Renal cortical epithelial cell (primary cell): ENCODE results near the gene DPF3. TPM values are rescaled to one million over a fixed set of nuclear protein-coding genes. Genes with fewer than 3 reads are reported as not detected.

Source experiments
- DNase-seq: peaks from one replicate; pipeline ENCODE4 v3.0.0-alpha.2; 2011; ENCODE audit warnings: low read depth
- total RNA-seq: library from RNA; depleted of rRNA; stranded (reverse); fragments of >200 nt; gene quantifications from 2 replicates; pipeline ENCODE4 v1.2.3, GENCODE V29; 2014

The DPF3 gene
- total RNA-seq, 1 donor from 2014 or later = 3.0 TPM

DNA sequence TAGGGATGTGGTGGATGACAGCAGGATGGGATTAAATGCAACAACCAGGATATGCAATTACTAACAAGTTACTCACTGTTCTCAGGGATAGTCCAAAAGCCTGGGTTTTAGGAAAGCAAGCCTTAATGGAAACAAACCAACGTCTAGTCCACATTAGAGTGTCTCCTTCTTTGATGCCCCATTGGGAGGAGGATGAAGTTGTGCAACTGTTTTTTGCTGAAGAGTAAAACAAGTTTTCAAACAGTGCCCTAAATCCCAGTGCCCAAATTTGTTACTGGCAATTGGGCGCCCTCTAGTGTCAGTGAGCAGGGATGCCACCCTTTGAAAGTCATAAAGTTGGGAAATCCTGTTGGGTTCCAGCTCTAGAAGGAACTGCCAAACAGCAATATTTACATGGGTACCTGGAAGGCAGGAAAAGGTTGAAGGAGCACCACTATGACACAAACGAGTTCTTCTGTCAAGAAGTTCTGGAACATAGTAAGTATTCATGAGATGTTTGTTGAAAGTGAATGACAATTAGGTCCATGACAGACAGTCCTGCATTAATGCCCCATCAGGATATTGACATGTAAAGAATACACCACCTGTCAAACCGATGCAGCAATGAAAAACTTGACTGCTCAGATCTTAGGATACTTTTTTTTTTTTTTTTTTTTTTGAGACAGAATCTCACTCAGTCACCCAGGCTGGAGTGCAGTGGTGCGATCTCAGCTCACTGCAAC, 11.1 kb upstream of the DPF3 start:
- peak; percentile 69 for DNase-seq

DNA sequence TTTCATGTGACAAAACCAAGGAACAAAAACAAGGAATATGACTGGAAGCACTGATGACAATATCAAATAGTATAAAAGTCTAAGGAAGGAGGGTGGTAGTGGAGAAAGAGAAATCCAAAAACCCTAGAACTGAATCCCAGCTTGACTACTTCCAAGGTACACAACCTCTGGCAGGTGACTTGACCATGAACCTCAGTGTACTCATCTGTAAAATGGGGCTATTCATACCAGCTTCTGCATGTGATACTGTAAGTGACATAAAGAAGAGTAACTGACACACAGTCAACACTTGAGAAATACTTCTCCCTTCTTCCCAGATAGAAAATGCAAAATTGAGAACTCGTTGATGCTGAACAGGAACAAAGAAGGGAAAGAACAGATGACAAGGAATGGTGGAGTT, 10.3 kb upstream of the DPF3 start:
- no peak for DNase-seq

DNA sequence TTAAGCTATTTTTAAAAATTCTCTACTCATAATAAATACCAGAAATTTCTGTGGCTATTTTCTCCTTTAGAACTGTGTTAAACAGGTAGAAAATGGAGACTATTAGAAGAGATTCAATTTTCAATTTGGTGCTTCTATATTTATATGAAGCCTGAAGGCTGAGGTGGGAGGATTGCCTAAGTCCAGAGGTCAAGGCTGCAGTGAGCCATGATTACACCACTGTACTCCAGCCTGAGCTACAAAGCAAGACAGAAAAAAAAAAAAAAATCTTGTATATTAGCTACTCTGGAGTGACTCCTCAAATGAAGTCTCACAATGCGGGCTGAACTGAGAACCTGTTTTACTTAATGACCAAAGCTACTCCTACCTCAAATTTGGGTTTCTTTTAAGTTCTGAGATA, 9.8 kb upstream of the DPF3 start:
- no peak for DNase-seq

DNA sequence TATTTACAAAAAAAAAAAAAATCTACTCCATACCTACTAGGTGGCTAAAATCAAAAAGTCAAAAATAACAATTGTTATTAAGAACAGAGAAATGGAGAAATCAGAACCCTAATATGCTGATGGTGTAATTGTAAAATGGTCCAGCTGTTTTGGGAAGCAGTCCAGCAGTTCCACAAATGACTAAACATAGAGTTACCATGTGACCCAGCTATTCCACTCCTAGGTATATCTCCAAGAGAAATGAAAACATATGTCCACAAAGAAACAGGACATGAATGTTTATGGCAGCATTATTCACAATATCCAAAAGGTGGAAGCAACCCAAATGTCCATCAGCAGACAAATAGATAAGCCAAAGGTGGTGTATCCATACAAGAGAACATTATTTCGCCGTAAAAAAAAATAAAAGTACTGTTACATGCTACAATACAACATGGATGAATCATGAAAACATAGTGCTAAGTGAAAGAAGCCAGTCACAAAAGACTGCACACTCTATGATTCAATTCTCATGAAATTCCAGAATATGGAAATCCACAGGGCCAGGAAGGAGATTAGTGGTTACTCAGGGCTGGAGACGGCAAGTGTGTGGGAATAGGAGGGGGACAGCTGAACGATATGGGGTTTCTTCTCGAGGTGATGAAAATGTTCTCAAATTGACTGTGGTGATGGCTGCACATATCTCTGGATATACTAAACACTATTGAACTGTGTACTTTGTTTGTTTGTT, 9.1 kb upstream of the DPF3 start:
- no peak for DNase-seq

DNA sequence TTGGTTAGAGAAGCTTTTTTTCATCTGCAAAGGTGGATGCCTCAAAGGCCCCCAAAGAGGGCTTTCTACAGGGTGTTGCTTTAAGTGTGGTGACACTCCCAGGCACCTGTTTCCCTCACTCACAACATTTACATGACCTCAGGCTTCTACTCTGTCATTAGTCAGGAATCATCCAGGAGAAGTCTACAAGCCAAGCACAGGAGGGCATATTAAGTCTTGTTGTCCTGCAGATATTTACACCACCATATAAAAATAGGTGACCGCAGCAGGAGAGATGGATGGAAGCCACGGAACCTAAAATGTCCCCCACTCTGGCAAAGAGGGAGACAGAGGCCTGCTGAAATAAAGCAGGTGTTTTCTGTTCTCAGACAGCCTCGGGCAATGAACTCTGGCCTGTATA, 7.5 kb upstream of the DPF3 start:
- DNase-seq = no peak

DNA sequence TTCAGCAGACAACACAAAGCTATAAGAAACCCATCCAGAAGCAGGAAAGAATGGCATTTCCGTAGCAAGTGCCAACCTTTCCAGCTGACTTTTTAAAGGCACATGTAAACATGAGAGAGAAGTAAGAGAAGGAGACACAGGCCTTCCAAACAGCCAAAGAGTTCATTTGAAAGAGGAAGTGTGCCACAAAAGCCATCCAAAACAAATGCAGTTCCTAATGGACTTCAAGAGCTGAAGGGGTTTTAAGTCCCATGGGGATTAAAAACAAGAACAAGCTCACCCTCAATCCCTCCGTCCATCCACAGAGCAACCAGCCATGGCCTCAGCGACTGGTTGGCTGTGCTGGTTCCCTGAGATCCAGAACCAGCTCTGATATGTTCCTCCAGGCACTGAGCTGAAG, 4.5 kb upstream of the DPF3 start:
- DNase-seq = no peak

DNA sequence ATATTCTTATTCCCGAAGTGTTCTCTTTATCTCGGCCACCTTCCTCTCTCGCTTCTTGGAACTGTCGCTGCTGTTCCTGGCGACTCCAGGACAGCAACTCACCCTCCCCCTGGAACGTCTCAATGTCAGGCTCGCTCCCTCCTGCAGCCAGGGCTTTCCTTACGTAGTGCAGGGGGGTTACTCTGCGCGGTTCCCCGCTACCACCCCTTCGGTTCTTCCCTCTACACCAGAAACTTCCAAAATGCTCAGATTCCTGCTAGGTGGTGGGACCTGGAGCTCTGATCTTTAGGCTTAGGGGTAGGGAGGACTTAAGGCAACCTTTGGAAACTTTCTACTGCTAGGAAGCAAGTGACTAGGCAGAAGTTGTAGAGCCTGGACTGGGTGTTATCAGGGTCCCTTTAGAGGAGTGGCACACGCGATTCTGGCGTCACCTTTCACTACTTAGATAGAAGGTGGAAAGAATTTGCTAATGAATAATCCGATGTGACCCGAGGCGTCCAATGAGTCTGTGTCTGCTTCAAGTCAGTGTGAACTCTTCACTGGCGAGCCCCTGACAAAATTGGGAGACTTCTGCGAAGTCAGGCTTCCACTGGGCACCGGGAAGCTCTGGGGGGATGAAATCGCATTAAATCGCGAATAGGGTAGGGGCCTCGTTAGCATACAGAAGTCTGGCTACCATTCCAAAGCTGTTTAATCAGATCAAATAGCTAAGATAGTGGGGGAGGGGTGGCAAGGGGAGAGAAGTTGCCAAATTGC, 900 bp upstream of the DPF3 start:
- peak; percentile 53 for DNase-seq

DNA sequence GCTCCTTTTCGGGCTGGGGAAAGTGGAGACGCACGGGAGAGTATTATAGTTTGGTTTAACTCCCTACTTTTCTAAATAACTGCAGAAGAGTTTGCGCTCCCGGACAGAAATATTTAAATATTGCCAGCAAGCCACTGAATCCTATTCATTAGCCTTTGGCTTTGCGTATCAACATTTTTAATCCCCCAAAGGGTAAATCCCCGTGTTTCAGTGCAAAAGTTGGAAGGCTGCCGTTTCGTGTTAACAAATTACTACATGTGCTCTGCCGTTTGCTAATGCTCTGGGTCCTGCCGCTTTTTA, 372 bp upstream of the DPF3 start:
- DNase-seq = no peak

DNA sequence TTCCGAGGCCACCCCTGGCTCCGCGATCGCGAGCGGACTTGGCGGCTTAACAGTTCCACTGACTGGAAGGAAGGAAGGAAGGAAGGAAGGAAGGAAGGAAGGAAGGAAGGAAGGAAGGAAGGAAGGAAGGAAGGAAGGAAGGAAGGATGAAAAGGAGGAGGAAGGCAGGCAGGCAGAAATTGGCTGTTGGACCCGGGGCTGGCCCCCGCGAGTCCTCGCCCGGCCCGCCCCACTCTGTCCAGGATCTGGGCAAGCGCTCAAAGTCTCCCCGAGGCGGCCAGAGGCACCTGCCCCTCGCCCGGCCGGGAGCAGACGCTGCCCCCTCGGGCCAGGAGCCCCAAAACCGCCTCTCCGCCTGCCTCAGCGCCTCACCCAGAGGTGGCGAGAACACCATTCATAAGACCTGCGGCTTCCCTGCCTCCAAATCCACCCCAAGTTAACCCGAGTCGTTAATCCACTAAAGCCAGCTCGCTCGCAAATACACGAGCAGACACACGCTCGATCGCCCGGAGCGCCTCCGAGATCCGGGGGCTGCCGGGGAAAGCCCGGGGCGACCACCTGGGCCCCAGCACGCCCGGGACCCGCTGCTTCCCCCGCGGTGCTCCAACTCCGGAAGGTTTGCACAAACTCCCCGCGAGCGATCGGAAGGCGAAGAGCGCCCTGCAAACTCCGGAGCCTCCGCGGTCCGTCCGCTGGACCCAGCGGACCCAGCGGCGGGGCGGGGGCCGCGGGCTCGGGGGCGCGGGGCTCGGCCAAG, 844 bp downstream of the DPF3 start:
- no peak for DNase-seq

DNA sequence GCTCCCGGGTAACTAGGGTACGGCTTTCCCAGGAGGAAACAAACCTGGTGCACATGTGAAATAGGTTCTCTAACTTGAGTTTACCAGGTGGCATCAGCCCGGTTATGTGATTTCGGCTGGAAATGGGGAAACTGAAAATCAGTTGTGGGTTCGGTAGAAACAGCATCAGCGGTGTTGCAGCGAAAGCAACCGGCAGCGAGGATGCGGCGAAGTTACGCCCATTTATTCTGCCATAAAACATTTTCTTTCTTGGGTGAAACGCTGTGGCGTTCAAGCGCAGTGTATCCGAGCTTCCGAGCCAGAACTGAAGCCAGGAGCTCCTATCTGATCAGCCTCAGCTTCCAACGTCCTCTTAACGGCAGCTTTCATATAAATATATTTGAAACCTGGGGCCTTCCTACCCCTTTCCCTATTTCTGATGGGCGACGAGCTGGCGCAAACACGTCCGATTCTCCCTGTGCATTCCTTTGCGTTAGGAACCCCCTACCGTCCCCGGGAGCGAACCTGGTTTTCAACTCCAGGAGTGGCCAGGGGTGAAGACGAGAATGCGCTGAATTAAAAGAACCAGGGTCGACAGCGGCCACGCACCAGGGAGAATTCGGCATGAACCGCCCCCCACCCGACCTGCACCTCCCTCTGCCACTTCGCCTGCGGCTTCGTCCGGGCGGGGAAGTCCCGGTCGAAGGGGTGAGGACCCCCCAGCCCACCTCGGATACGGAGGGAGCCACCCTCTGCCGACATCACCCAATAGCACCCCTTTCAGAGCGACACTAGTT, 1.6 kb downstream of the DPF3 start:
- DNase-seq = no peak

DNA sequence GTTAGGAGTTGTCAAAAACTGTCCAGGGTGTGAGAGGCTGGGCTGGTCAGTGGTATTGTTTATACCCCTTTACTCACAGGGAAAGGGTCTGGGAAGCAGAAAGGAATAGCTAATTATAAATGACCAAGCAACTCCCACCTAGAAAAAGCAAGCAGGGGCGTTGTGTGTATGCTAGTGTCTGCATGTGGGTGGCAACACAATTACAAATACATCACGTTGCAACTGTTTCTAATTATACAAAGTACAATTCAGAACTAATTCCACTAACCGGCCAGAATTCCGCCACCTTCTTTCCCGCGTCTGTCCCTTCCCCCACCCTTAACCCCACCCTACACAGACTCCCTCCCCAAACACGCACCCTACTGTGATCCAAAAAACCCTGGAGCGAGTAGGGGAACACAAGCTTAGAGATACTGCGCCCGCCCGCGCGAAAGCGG, 2.2 kb downstream of the DPF3 start:
- DNase-seq = no peak

DNA sequence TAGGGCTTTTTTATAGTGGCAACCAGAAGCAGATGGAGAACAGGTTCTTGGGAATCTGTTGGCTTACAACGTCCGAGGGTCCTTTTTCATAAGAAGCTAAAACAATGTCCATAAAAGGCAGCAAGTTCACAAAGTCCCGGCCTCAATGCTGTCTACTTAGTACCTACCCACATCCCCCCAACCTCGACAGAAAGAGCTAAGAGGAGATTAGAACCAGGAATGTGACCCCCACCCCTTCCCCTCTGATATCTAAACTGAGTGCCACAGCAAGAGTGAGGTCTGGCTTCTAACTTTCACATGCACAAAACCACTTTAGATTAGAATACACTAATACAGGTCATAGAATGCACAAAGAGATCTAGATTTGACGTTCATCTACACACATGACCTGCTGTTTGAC, 4.5 kb downstream of the DPF3 start:
- no peak for DNase-seq

DNA sequence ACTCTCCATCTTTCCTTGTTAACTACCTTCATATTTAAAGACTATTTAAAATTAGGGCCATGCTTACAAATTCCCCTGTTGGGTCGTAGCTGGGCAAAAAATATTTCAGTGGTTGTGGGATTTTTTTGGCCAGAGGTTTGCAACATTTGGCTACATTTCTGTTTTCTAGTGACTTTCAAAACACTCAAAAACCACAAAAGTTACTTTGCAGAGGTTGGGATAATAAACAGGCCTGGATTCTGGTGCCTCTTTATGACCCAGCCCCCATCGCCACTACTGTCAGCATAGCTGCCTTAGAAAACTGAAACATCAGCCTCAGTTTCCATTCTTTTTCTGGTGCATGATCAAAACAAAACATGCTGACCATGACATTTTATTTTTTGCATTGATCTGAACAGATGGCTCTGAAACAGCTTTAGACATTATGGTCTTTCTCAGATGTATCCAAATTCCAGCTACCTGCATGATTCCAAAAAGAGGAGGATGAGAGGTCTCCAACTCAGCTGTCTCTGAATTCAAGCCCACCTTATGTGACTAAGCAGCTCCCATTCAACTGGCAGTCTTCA, 5.2 kb downstream of the DPF3 start:
- DNase-seq = no peak

DNA sequence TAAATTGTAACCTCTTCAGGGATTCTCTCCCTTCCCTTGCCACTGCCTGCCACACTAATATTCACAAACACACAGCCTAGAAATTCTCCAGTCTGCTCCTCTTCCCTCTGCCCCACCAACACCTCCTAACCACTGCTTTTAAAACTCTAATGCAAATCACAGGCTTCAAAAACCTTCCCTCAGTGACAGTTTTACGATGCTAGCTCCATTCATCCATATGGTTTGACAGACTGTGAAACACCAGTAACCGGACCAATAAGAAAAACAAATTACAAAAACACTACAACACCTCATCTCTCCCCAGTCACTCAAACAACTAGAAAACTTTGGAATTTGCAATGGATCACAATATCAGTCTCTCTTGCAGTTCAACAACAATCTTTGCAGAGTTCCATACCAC, 5.7 kb downstream of the DPF3 start:
- DNase-seq = peak; percentile 65

DNA sequence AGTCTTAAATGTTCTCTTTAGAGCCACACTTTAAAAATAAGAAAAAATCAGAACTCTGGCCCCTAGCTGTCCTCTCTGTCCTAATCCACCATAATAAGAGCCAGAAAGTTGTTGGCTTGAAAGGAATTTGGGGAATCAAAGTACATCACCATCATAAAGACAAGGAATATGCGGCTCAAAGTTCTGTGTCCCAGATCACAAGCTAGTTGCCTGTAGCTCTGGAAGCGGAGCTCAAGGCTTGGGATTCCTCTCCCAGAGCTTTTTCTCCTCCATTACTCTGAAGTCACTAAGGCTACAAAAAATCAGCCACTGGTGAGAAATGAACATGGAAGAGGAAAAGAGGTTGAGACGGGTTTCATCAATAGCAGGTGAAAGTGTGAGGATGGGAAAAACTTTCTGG, 6.4 kb downstream of the DPF3 start:
- DNase-seq = no peak

DNA sequence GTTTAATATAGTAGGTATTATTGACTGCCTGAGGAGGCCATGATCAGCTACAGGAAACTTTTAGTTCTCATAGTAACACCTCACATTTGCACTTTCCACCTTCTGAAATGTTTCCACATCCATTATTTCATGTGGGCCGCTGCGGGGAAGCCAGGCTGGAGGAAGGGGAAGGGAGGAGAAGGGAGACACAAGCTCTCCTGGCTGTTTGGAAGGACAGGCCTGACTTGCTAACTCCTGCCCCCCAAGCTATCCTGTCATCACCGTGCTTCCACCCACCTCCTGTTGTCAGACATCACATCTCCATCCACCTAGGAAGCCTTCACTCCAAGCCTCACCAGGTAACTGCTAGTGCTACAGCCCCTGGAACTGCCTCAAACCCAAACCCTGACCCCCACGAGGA, 9.5 kb downstream of the DPF3 start:
- no peak for DNase-seq

DNA sequence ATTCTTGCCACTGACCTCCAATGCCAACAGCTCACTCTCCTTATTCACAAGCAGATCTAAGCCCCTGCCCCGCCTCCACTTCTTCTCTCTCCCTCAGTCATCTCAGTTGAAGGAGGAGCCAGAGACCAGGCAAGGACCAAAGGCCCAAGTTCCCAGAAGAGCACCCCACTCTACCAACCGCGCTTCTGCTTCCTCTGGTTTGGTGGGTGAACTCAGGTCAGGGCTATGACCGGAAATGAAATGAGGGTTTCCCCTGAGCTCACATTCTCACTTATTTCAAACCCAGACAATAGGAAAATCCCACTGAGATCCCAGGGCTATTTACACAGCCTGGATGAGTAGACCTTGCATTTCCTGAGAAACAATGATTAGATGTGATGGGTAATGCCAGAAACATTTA, 9.9 kb downstream of the DPF3 start:
- peak; percentile 44 for DNase-seq

DNA sequence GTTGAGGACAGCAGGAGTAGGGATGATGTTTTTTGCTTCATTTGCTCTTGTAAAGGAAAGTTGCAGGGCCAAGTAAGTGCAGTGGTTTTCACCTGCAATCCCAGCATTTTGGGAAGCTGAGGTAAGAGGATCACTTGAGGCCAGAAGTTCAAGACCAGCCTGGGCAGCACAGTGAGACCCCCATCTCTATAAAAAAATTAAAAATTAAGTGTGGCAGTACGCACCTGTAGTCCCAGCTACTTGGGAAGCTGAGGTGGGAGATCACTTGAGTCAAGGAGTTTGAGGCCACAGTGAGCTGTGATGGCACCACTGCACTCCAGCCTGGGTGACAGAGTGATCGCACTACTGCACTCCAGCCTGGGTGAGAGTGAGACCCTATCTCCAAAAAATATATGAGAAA, 10.8 kb downstream of the DPF3 start:
- DNase-seq = no peak

DNA sequence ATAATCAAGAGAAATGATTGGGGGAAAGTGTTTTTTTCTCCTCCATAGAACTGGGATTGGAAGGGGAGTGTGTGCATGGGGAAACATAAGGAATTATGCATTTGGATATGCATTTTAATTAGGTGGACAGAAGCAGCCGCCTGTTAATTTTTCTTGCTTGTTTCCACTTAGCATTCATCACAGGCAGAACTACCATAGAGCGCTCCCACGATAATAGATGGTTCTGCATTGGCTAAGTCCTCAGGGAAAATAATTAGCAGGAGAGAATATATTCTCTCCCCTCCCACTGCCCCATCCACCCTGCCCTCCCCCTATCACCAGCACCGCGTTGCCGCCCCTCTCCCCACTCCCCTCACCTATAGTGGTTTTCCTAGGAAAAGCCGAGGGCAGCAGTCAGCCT, 11.4 kb downstream of the DPF3 start:
- no peak for DNase-seq

DNA sequence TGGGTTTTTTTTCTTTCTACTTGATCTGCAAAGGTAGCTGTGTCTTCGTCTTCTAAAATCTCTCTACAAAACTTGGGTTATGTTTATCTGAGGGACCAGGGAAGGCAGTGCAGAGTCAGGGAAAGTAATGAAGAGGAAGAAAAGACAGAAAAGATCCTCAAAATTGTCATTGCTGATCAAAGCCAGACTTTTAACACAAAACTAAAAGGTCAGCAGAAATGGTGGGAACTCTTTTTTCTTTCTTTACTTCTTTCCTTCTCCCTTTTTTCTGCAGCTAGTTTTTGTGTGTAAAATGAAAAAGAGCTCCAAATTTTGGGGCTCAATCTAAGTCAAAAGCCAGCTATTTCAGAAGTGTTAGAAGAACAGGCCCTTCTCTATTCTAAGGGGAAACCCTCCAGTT, 11.9 kb downstream of the DPF3 start:
- no peak for DNase-seq

DNA sequence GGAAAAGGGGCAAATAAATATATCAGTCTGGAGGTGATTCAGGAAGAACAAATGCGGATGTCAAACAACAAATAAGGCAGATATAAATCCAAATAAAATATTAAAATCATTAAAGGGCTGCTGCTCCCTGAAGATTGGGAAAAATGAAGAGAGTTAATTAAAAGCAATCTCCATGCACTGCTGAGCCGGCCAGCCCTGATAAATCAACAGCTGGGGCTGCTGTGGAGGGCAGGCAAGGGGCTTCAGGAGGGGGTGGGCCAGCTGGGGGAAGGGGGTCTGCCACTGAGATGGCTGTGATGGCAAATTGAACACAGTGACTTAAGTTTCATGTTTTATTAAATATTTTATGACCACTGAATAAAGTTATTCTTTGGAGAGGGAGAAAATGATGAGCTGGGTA, 12.4 kb downstream of the DPF3 start:
- DNase-seq = no peak
